Muscle of arm (tissue), 12 donors: Measurements from ENCODE around the gene PCDHB7. TPM values are rescaled to one million over a fixed set of nuclear protein-coding genes. Genes with fewer than 3 reads are reported as not detected.
"Not testable (repeated sequence)": the region's sequence is repeated elsewhere in the genome, so short reads cannot be mapped to it uniquely, and the experiment has no call there.

Experiments
- DNase-seq: peaks from one replicate; pipeline ENCODE4 v3.0.0-alpha.2; 2013
- polyA plus RNA-seq, 12 donors: library from polyadenylated mRNA; unstranded; fragments of 120-200 nt; gene quantifications; one replicate each; pipeline ENCODE4 v1.2.1, GENCODE V29; 2013; ENCODE audit not compliant: insufficient read length in 12 of 12

The PCDHB7 gene
- polyA plus RNA-seq, 12 donors = 1.8 to 3.3 (median 2.4) TPM; not detected in 1

DNA sequence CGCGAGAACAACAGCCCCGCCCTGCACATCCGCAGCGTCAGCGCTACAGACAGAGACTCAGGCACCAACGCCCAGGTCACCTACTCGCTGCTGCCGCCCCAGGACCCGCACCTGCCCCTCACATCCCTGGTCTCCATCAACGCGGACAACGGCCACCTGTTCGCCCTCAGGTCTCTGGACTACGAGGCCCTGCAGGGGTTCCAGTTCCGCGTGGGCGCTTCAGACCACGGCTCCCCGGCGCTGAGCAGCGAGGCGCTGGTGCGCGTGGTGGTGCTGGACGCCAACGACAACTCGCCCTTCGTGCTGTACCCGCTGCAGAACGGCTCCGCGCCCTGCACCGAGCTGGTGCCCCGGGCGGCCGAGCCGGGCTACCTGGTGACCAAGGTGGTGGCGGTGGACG lies 43.1 kb downstream of the PCDHB7 start:
- not testable (repeated sequence) for DNase-seq

DNA sequence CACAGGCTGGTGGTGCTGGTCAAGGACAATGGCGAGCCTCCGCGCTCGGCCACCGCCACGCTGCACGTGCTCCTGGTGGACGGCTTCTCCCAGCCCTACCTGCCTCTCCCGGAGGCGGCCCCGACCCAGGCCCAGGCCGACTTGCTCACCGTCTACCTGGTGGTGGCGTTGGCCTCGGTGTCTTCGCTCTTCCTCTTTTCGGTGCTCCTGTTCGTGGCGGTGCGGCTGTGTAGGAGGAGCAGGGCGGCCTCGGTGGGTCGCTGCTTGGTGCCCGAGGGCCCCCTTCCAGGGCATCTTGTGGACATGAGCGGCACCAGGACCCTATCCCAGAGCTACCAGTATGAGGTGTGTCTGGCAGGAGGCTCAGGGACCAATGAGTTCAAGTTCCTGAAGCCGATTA lies 43.6 kb downstream of the PCDHB7 start:
- not testable (repeated sequence) for DNase-seq

DNA sequence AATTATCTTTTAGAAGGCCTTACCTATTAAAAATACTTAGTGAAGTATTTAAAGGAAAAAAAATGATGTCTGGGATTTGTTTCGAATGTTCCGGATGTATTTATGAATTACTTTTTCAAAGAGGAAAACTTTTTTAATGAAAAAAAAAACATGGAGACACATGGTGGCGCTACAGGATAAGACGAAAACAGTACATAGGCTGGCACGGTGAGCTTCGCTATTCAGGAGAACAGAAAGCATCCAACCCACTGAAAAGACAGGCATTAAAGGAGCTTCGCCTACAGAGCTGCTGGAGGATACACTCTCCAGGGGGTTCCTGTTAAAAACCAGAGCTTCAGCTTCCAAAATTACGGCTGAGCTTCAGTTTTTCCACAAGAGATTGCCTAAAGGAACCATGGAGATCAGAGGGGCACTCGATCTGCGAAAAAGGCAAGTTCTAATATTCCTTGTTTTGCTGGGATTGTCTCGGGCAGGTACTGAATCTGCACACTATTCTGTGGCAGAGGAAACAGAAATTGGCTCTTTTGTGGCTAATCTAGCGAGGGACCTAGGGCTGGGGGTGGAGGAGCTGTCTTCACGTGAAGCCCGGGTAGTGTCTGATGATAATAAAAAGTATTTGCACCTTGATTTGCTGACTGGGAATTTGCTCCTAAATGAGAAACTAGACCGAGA lies 50.8 kb downstream of the PCDHB7 start, which contains the start of gene PCDHB14:
Gene PCDHB14 (plus strand): TSS at position 232 of the 672 bp plus-strand sequence. CDS start 163 bp downstream, at position 395.
- DNase-seq = no peak

DNA sequence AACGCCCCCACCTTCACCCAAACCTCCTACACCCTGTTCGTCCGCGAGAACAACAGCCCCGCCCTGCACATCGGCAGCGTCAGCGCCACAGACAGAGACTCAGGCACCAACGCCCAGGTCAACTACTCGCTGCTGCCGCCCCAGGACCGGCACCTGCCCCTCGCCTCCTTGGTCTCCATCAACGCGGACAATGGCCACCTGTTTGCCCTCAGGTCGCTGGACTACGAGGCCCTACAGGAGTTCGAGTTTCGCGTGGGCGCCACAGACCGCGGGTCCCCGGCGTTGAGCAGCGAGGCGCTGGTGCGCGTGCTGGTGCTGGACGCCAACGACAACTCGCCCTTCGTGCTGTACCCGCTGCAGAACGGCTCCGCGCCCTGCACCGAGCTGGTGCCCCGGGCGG lies 52.4 kb downstream of the PCDHB7 start:
- not testable (repeated sequence) for DNase-seq

DNA sequence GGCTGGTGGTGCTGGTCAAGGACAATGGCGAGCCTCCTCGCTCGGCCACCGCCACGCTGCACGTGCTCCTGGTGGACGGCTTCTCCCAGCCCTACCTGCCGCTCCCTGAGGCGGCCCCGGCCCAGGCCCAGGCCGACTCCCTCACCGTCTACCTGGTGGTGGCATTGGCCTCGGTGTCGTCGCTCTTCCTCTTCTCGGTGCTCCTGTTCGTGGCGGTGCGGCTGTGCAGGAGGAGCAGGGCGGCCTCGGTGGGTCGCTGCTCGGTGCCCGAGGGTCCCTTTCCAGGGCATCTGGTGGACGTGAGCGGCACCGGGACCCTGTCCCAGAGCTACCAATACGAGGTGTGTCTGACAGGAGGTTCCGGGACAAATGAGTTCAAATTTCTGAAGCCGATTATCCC lies 53.0 kb downstream of the PCDHB7 start:
- not testable (repeated sequence) for DNase-seq

Other genes with a start within 250 kb of the PCDHB7 start
- under 1 TPM in 10 of 12 donors, not detected in 2; 0.07 to 0.51 (median 0.16) TPM for gene PCDHAC1, start 246.3 kb upstream of the PCDHB7 start, polyA plus RNA-seq
- 1 to 10 TPM in 6 of 12 donors, under 1 TPM in 4, not detected in 2; 0.66 to 9.4 (median 1.1) TPM for gene PCDHAC2, start 206.2 kb upstream of the PCDHB7 start, polyA plus RNA-seq
- under 1 TPM in 10 of 12 donors, not detected in 2; 0.05 to 0.23 (median 0.11) TPM for gene PCDHB1, start 121.3 kb upstream of the PCDHB7 start, polyA plus RNA-seq
- 1 to 10 TPM in 11 of 12 donors, not detected in 1; 2.9 to 5.8 (median 4.2) TPM for gene PCDHB2, start 78.0 kb upstream of the PCDHB7 start, polyA plus RNA-seq
- 1 to 10 TPM in 10 of 12 donors, not detected in 2; 1.4 to 2.4 (median 2.1) TPM for gene PCDHB3, start 72.2 kb upstream of the PCDHB7 start, polyA plus RNA-seq
- 1 to 10 TPM in 10 of 12 donors, not detected in 2; 2.6 to 4.6 (median 3.2) TPM for gene PCDHB4, start 50.8 kb upstream of the PCDHB7 start, polyA plus RNA-seq
- gene PCDHB5, start 37.4 kb upstream of the PCDHB7 start, polyA plus RNA-seq = 1 to 10 TPM in 11 of 12 donors, not detected in 1; 3.1 to 5.1 (median 3.9) TPM
- gene PCDHB6, start 22.6 kb upstream of the PCDHB7 start, polyA plus RNA-seq = 1 to 10 TPM in 11 of 12 donors, not detected in 1; 1.6 to 3.8 (median 1.9) TPM
- gene PCDHB8, start 5.1 kb downstream of the PCDHB7 start, polyA plus RNA-seq = 1 to 10 TPM in 6 of 12 donors, under 1 TPM in 4, not detected in 2; 0.44 to 1.6 (median 1.2) TPM
- 1 to 10 TPM in 11 of 12 donors, not detected in 1; 2.8 to 6.3 (median 3.9) TPM for gene PCDHB16, start 9.7 kb downstream of the PCDHB7 start, polyA plus RNA-seq
- gene PCDHB9, start 14.5 kb downstream of the PCDHB7 start, polyA plus RNA-seq = 1 to 10 TPM in 10 of 12 donors, not detected in 2; 1.4 to 4.6 (median 2.3) TPM
- gene PCDHB10, start 19.7 kb downstream of the PCDHB7 start, polyA plus RNA-seq = 1 to 10 TPM in 10 of 12 donors, not detected in 2; 3.2 to 5.7 (median 4.8) TPM
- gene PCDHB11, start 27.0 kb downstream of the PCDHB7 start, polyA plus RNA-seq = 1 to 10 TPM in 11 of 12 donors, not detected in 1; 1.6 to 3.4 (median 2.5) TPM
- gene PCDHB12, start 36.1 kb downstream of the PCDHB7 start, polyA plus RNA-seq = 1 to 10 TPM in 11 of 12 donors, not detected in 1; 1.9 to 3.8 (median 2.8) TPM
- gene PCDHB13, start 41.3 kb downstream of the PCDHB7 start, polyA plus RNA-seq = 1 to 10 TPM in 11 of 12 donors, not detected in 1; 2.2 to 4.3 (median 3.0) TPM
- gene PCDHB14, start 50.7 kb downstream of the PCDHB7 start, polyA plus RNA-seq = 1 to 10 TPM in 11 of 12 donors, not detected in 1; 5.4 to 9.6 (median 7.0) TPM
- 10 to 100 TPM in 1 of 12 donors, 1 to 10 TPM in 10, not detected in 1; 5.8 to 12.3 (median 6.8) TPM for gene PCDHB15, start 72.8 kb downstream of the PCDHB7 start, polyA plus RNA-seq
- not detected for gene SLC25A2, start 131.4 kb downstream of the PCDHB7 start, polyA plus RNA-seq
- gene TAF7, start 148.1 kb downstream of the PCDHB7 start, polyA plus RNA-seq = 100 to 1,000 TPM in 2 of 12 donors, 10 to 100 TPM in 9, not detected in 1; 77.9 to 106 (median 91.7) TPM
- gene PCDHGA1, start 157.9 kb downstream of the PCDHB7 start, polyA plus RNA-seq = under 1 TPM in 10 of 12 donors, not detected in 2; 0.44 to 0.86 (median 0.56) TPM
- 1 to 10 TPM in 11 of 12 donors, not detected in 1; 1.6 to 5.9 (median 2.5) TPM for gene PCDHGA2, start 166.1 kb downstream of the PCDHB7 start, polyA plus RNA-seq
- gene PCDHGA3, start 171.2 kb downstream of the PCDHB7 start, polyA plus RNA-seq = 1 to 10 TPM in 10 of 12 donors, not detected in 2; 1.2 to 1.8 (median 1.4) TPM
- gene PCDHGB1, start 177.5 kb downstream of the PCDHB7 start, polyA plus RNA-seq = 1 to 10 TPM in 1 of 12 donors, under 1 TPM in 9, not detected in 2; 0.32 to 1.0 (median 0.65) TPM
- gene PCDHGA4, start 182.4 kb downstream of the PCDHB7 start, polyA plus RNA-seq = 1 to 10 TPM in 9 of 12 donors, under 1 TPM in 1, not detected in 2; 0.93 to 1.9 (median 1.5) TPM
- gene PCDHGB2, start 187.3 kb downstream of the PCDHB7 start, polyA plus RNA-seq = 1 to 10 TPM in 10 of 12 donors, not detected in 2; 1.8 to 3.0 (median 2.1) TPM
- 1 to 10 TPM in 10 of 12 donors, not detected in 2; 2.1 to 3.4 (median 2.7) TPM for gene PCDHGA5, start 191.5 kb downstream of the PCDHB7 start, polyA plus RNA-seq
- gene PCDHGB3, start 197.6 kb downstream of the PCDHB7 start, polyA plus RNA-seq = 1 to 10 TPM in 8 of 12 donors, under 1 TPM in 2, not detected in 2; 0.94 to 2.0 (median 1.3) TPM
- 1 to 10 TPM in 10 of 12 donors, not detected in 2; 2.5 to 5.4 (median 3.5) TPM for gene PCDHGA6, start 201.2 kb downstream of the PCDHB7 start, polyA plus RNA-seq
- 1 to 10 TPM in 10 of 12 donors, not detected in 2; 1.1 to 2.0 (median 1.6) TPM for gene PCDHGA7, start 210.1 kb downstream of the PCDHB7 start, polyA plus RNA-seq
- gene PCDHGB4, start 215.1 kb downstream of the PCDHB7 start, polyA plus RNA-seq = 1 to 10 TPM in 11 of 12 donors, not detected in 1; 1.9 to 3.5 (median 2.3) TPM
- 1 to 10 TPM in 1 of 12 donors, under 1 TPM in 9, not detected in 2; 0.34 to 1.1 (median 0.66) TPM for gene PCDHGA8, start 220.0 kb downstream of the PCDHB7 start, polyA plus RNA-seq
- gene PCDHGB5, start 225.3 kb downstream of the PCDHB7 start, polyA plus RNA-seq = 1 to 10 TPM in 11 of 12 donors, not detected in 1; 2.7 to 7.7 (median 4.0) TPM
- gene PCDHGA9, start 230.1 kb downstream of the PCDHB7 start, polyA plus RNA-seq = 1 to 10 TPM in 11 of 12 donors, not detected in 1; 2.8 to 5.2 (median 4.2) TPM
- gene PCDHGB6, start 235.4 kb downstream of the PCDHB7 start, polyA plus RNA-seq = 1 to 10 TPM in 11 of 12 donors, not detected in 1; 2.8 to 7.7 (median 4.3) TPM
- 1 to 10 TPM in 11 of 12 donors, not detected in 1; 1.3 to 3.4 (median 1.8) TPM for gene PCDHGA10, start 240.3 kb downstream of the PCDHB7 start, polyA plus RNA-seq
- gene PCDHGB7, start 245.0 kb downstream of the PCDHB7 start, polyA plus RNA-seq = 10 to 100 TPM in 3 of 12 donors, 1 to 10 TPM in 8, not detected in 1; 6.5 to 14.7 (median 8.6) TPM
- 1 to 10 TPM in 10 of 12 donors, not detected in 2; 2.6 to 5.1 (median 3.4) TPM for gene PCDHGA11, start 248.4 kb downstream of the PCDHB7 start, polyA plus RNA-seq